GM12872 (cell line): ENCODE data around the gene SPIRE1.

ENCODE experiments used
- CTCF ChIP-seq: IDR thresholded peaks from 3 replicates; pipeline ENCODE4 v1.5.1; 2011; ENCODE audit warnings: low read depth, mild to moderate bottlenecking, low read length, moderate library complexity; ENCODE audit not compliant: insufficient read depth

The SPIRE1 gene

GRCh38 chr18:12401881-12402280 lies 256.0 kb downstream of the SPIRE1 start:
- TF ChIP-seq CTCF, result no peak

- no peak for TF ChIP-seq CTCF
Measured at GRCh38 chr18:12399231-12399630, 258.7 kb downstream of the SPIRE1 start.

- no peak for TF ChIP-seq CTCF
Measured at GRCh38 chr18:12398625-12399024, 259.3 kb downstream of the SPIRE1 start.

GRCh38 chr18:12397793-12398192 lies 260.1 kb downstream of the SPIRE1 start:
- no peak for TF ChIP-seq CTCF

GRCh38 chr18:12397254-12397653 lies 260.7 kb downstream of the SPIRE1 start:
- TF ChIP-seq CTCF, result no peak
